ENCODE results near the gene CADPS. TPM values are rescaled to one million over a fixed set of nuclear protein-coding genes. Genes with fewer than 3 reads are reported as not detected.

The CADPS gene
- total and polyA plus RNA-seq, 9 donors, result 0.47 to 4.4 (median 1.6) TPM

- no peak overlapping the region for H3K27ac ChIP-seq (ENCODE audit: low read length)
- H3K9me3 ChIP-seq (replicated peaks; ENCODE audit: control insufficient read depth, low read depth, low read length), result no peaks in the 10 kb centered on the region
- H3K36me3 ChIP-seq (ENCODE audit: control insufficient read depth, insufficient read depth, low read length), result no peaks in the 10 kb centered on the region
- peak; percentile 74 for DNase-seq
- no CpG with 5 or more reads among the region's 1 CpG for WGBS (ENCODE audit: insufficient coverage)
- H3K4me1 ChIP-seq (ENCODE audit: control insufficient read depth, insufficient read depth, low read length), result no peaks in the 10 kb centered on the region
- no peaks in the 10 kb centered on the region for H3K27me3 ChIP-seq (ENCODE audit: control insufficient read depth, insufficient read depth, low read length)
- no peak overlapping the region for H3K4me3 ChIP-seq (ENCODE audit: low read length)
Observed at GRCh38 chr3:62727536-62727935, 147.7 kb downstream of the CADPS start.

DNA sequence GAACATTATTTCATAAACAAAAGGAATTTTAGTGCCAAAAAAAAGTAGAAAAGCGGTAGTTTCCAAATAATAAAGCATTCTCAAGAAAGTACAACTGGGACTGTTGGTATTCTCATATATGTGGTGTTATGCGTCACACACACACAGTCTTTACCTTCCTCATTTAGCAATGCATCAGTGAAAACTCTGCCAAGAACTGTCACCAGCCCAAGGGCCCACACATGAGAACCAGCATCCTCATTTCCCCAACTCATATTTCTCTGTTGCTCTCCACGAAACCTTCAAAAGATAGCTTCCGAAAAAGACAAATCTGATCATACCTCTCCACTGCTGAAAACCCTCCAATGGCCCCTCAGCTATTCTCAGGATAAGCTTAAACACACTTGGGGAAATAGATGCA, 150.7 kb downstream of the CADPS start:
- Histone ChIP-seq H3K27me3 (ENCODE audit: control insufficient read depth, insufficient read depth, low read length) (no peaks in the 10 kb centered on the region), H3K4me3 (ENCODE audit: low read length) (no peak overlapping the region), H3K27ac (ENCODE audit: low read length) (no peak overlapping the region), H3K4me1 (ENCODE audit: control insufficient read depth, insufficient read depth, low read length) (no peaks in the 10 kb centered on the region), H3K9me3 (replicated peaks; ENCODE audit: control insufficient read depth, low read depth, low read length) (no peaks in the 10 kb centered on the region), H3K36me3 (ENCODE audit: control insufficient read depth, insufficient read depth, low read length) (no peaks in the 10 kb centered on the region)
- WGBS (ENCODE audit: insufficient coverage), result 52% methylated on average over 2 of the region's 4 CpGs
- no peak for DNase-seq

DNA sequence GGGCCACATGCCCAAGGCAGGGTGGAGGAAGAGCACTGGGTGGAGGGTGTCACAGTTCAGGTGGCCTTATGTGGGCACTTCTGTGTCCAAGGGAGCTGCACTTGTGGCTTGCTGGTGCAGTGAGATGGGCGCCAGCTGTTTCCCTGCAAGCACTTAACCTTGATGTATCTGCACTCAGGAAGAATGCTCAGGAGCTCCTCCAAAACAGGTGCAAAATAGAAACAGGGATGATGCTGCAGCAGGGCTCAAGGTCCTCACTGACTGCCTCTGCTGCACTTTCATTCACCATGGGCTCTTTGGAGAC, 151.3 kb downstream of the CADPS start:
- Histone ChIP-seq H3K9me3 (replicated peaks; ENCODE audit: control insufficient read depth, low read depth, low read length) (no peaks in the 10 kb centered on the region), H3K27ac (ENCODE audit: low read length) (no peak overlapping the region), H3K36me3 (ENCODE audit: control insufficient read depth, insufficient read depth, low read length) (no peaks in the 10 kb centered on the region), H3K27me3 (ENCODE audit: control insufficient read depth, insufficient read depth, low read length) (no peaks in the 10 kb centered on the region), H3K4me3 (ENCODE audit: low read length) (no peak overlapping the region), H3K4me1 (ENCODE audit: control insufficient read depth, insufficient read depth, low read length) (no peaks in the 10 kb centered on the region)
- 53% methylated on average over 1 of the region's 1 CpG for WGBS (ENCODE audit: insufficient coverage)
- DNase-seq, result no peak

DNA sequence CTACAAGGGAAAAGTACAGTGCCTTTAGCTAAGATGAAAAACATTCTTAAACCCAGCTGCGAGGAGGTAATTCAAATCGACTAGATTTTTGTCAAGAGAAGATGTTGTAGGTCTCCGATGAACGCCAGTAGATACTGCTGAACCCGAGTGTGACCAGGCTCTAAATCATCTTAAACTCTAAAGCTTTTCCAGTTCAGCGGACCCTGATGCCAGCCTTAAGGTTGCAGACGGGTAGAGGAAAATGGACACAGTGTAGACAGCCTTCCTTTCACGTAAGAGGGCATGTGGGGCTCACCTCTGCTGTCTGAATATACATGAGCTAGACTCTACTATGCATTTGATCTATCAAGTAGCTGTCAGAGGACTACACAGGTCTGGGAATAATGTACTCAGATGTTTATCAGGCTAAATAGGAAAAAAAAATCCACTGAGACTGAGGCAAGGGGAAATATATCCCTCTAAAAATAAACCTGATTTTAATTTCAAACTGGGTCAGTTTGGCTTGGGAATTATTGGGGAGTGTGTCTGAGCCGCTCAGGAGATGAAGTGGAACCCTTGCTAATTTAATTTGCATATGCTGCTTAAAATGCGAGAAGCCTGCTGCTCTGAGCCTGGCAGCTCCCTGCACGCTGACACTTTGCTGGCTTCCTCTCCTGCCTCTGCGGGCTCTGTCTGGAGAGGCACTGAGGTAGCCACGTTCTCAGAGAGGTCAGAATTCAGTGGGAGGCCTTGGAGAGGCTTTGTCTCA, 151.9 kb downstream of the CADPS start:
- Histone ChIP-seq H3K4me3 (ENCODE audit: low read length) (no peak overlapping the region), H3K36me3 (ENCODE audit: control insufficient read depth, insufficient read depth, low read length) (no peaks in the 10 kb centered on the region), H3K9me3 (replicated peaks; ENCODE audit: control insufficient read depth, low read depth, low read length) (no peaks in the 10 kb centered on the region), H3K27ac (ENCODE audit: low read length) (no peak overlapping the region), H3K4me1 (ENCODE audit: control insufficient read depth, insufficient read depth, low read length) (no peaks in the 10 kb centered on the region), H3K27me3 (ENCODE audit: control insufficient read depth, insufficient read depth, low read length) (no peaks in the 10 kb centered on the region)
- WGBS (ENCODE audit: insufficient coverage), result 36% methylated on average over 8 of the region's 13 CpGs
- no peak for DNase-seq

DNA sequence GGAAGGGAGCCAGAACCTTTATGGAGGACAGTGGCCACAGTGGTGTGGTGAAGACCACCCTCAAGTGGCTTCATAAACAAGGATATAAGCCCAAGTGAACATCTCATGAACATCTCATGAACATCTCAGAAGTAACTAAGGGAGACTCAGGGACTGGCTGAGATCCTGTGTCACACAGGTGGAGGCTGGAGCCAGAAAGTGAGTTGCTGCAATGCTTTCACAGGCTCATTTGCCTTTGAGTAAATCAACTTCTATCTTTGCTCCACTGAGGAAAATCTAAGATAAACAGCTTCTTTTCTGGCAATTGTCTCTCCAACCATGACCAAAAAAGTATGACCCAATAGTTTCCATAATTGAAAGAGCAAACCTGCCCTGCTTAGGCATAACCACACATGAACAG, 152.9 kb downstream of the CADPS start:
- H3K36me3 ChIP-seq (ENCODE audit: control insufficient read depth, insufficient read depth, low read length), result no peaks in the 10 kb centered on the region
- no peak for DNase-seq
- no peak overlapping the region for H3K27ac ChIP-seq (ENCODE audit: low read length)
- H3K4me1 ChIP-seq (ENCODE audit: control insufficient read depth, insufficient read depth, low read length), result no peaks in the 10 kb centered on the region
- no peaks in the 10 kb centered on the region for H3K27me3 ChIP-seq (ENCODE audit: control insufficient read depth, insufficient read depth, low read length)
- no peaks in the 10 kb centered on the region for H3K9me3 ChIP-seq (replicated peaks; ENCODE audit: control insufficient read depth, low read depth, low read length)
- H3K4me3 ChIP-seq (ENCODE audit: low read length), result no peak overlapping the region

DNA sequence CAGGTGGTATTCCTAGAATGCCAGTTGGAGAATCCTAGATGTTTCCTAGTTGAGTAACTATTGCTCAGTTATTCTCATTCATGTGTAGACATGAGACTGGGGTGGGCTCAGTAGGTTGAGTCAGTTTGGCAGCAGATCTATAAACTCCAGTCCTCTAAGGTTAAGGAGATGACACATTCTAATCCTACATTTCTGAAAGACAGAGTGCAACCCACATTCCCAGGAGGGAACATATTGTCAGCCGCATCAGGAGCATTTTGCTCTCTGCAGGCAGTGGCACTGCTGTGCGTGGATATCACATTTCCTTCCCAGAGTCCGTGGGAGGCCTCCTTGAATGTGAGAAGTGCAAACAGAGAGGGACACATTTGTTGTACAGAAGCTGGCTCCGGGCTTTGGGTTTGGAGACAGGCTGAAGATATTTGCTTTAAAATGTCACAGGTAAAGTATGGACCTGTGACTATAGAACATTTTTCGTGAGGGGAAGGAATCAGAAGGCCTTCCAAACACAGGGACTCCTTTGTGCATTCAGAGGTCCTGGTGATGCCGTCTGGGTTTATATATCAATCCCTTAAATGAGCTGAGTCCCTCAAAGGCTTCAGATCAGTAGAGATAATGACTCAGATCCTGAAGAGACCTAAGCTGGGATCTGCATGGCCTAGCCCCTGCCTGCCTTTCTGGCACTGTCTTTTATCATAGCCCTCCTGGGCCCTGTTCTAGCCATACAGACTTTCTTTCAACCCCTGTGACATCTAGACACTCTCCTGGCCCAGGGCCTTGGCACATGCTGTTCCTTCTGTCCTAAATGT, 156.5 kb downstream of the CADPS start:
- Histone ChIP-seq H3K27me3 (ENCODE audit: control insufficient read depth, insufficient read depth, low read length) (no peaks in the 10 kb centered on the region), H3K9me3 (replicated peaks; ENCODE audit: control insufficient read depth, low read depth, low read length) (no peaks in the 10 kb centered on the region), H3K36me3 (ENCODE audit: control insufficient read depth, insufficient read depth, low read length) (no peaks in the 10 kb centered on the region), H3K4me3 (ENCODE audit: low read length) (no peak overlapping the region), H3K27ac (ENCODE audit: low read length) (no peak overlapping the region), H3K4me1 (ENCODE audit: control insufficient read depth, insufficient read depth, low read length) (no peaks in the 10 kb centered on the region)
- DNase-seq, result no peak
- 28% methylated on average over 6 of the region's 6 CpGs for WGBS (ENCODE audit: insufficient coverage)

GRCh38 chr3:62718011-62718410, 157.2 kb downstream of the CADPS start:
- Histone ChIP-seq H3K9me3 (replicated peaks; ENCODE audit: control insufficient read depth, low read depth, low read length) (no peaks in the 10 kb centered on the region), H3K36me3 (ENCODE audit: control insufficient read depth, insufficient read depth, low read length) (no peaks in the 10 kb centered on the region), H3K27me3 (ENCODE audit: control insufficient read depth, insufficient read depth, low read length) (no peaks in the 10 kb centered on the region), H3K4me1 (ENCODE audit: control insufficient read depth, insufficient read depth, low read length) (no peaks in the 10 kb centered on the region), H3K4me3 (ENCODE audit: low read length) (no peak overlapping the region), H3K27ac (ENCODE audit: low read length) (no peak overlapping the region)
- no peak for DNase-seq
- WGBS (ENCODE audit: insufficient coverage), result no CpG with 5 or more reads among the region's 1 CpG

GRCh38 chr3:62712746-62713145, 162.5 kb downstream of the CADPS start:
- no peaks in the 10 kb centered on the region for H3K27me3 ChIP-seq (ENCODE audit: control insufficient read depth, insufficient read depth, low read length)
- H3K4me1 ChIP-seq (ENCODE audit: control insufficient read depth, insufficient read depth, low read length), result peaks cover 7% of the 10 kb centered on the region
- DNase-seq, result no peak
- H3K4me3 ChIP-seq (ENCODE audit: low read length), result no peak overlapping the region
- H3K9me3 ChIP-seq (replicated peaks; ENCODE audit: control insufficient read depth, low read depth, low read length), result no peaks in the 10 kb centered on the region
- H3K36me3 ChIP-seq (ENCODE audit: control insufficient read depth, insufficient read depth, low read length), result no peaks in the 10 kb centered on the region
- no peak overlapping the region for H3K27ac ChIP-seq (ENCODE audit: low read length)

GRCh38 chr3:62710751-62711150, 164.5 kb downstream of the CADPS start:
- DNase-seq, result no peak
- Histone ChIP-seq H3K36me3 (ENCODE audit: control insufficient read depth, insufficient read depth, low read length) (no peaks in the 10 kb centered on the region), H3K27ac (ENCODE audit: low read length) (no peak overlapping the region), H3K4me3 (ENCODE audit: low read length) (no peak overlapping the region), H3K4me1 (ENCODE audit: control insufficient read depth, insufficient read depth, low read length) (peaks cover 7% of the 10 kb centered on the region), H3K9me3 (replicated peaks; ENCODE audit: control insufficient read depth, low read depth, low read length) (no peaks in the 10 kb centered on the region), H3K27me3 (ENCODE audit: control insufficient read depth, insufficient read depth, low read length) (no peaks in the 10 kb centered on the region)
- WGBS (ENCODE audit: insufficient coverage), result 67% methylated on average over 3 of the region's 3 CpGs

DNA sequence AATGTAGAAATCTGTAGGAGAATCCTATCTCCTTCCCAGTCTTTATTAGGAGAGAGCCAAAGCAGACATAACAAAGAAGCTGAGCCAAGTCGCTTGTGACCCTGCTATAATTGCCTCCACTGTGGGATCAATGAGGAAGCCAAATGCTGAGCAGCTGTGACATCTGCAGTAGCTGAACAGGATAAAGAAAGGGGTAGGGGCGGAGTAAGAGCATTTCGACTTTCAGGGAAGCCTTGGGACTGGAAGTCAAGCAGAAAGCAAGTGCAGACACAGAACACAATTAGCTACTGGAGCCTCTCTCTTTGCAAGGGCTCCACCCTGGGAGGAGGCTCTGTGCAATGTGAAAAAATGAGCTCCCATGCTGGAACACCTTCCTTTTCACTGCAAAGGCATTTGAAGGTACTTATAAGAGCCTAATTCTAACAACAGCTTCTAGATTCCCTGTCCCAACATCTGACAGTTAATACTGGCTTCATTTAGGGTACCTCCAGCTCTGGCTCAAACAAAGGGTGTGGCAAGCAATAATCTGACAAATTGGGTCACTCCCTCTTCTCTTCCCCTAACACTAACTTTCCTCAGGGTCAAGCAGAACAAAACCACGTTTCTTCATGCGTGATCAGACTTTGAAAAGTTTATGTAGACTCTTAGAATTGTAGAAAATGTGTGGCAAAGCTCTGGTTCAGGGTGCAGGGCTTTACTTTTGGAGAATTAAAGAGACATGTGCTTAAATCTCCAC, 166.4 kb downstream of the CADPS start:
- peaks cover 7% of the 10 kb centered on the region for H3K4me1 ChIP-seq (ENCODE audit: control insufficient read depth, insufficient read depth, low read length)
- H3K9me3 ChIP-seq (replicated peaks; ENCODE audit: control insufficient read depth, low read depth, low read length), result no peaks in the 10 kb centered on the region
- no peak overlapping the region for H3K27ac ChIP-seq (ENCODE audit: low read length)
- no peaks in the 10 kb centered on the region for H3K27me3 ChIP-seq (ENCODE audit: control insufficient read depth, insufficient read depth, low read length)
- DNase-seq, result peak; percentile 76
- H3K36me3 ChIP-seq (ENCODE audit: control insufficient read depth, insufficient read depth, low read length), result no peaks in the 10 kb centered on the region
- WGBS (ENCODE audit: insufficient coverage), result 0% methylated on average over 1 of the region's 5 CpGs
- H3K4me3 ChIP-seq (ENCODE audit: low read length), result no peak overlapping the region

All from muscle of leg (tissue), 11 donors.